Measurements from ENCODE around the gene PARP16.

DNA sequence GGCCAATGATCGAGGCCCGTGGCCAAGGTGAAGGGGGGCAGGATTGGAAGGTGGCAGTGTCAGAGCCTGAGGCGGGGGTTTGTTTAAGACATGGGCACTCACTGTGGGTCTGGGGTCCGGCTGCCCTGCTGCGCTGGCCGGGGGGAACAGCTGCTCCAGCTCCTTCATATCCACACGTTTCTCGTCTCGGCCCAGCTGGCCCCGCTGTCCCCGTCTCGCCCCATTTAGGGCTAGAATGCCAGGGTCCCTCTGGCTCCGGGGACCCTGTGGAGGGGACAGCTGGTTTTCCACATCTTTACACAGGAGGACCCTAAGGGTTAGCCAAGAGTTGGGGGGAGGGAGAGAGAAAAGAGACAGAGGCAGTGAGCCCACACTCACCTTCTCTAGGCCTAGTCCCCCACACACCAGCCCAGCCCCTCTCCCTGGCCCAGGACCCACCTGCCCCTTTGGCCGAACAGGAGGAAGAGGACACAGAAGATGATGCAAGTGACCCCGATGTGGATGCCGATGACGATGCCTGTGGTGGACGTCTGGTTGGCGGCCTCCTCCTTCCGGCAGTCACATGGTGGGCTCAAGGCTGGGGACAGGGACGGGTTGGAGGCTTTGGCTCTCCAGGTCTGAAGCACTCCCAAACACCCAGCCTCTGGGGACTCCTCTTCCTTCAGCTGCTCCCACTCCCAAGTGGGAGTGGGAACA is 42.8 kb upstream of the PARP16 start:
- TF ChIP-seq, protein P1, sequence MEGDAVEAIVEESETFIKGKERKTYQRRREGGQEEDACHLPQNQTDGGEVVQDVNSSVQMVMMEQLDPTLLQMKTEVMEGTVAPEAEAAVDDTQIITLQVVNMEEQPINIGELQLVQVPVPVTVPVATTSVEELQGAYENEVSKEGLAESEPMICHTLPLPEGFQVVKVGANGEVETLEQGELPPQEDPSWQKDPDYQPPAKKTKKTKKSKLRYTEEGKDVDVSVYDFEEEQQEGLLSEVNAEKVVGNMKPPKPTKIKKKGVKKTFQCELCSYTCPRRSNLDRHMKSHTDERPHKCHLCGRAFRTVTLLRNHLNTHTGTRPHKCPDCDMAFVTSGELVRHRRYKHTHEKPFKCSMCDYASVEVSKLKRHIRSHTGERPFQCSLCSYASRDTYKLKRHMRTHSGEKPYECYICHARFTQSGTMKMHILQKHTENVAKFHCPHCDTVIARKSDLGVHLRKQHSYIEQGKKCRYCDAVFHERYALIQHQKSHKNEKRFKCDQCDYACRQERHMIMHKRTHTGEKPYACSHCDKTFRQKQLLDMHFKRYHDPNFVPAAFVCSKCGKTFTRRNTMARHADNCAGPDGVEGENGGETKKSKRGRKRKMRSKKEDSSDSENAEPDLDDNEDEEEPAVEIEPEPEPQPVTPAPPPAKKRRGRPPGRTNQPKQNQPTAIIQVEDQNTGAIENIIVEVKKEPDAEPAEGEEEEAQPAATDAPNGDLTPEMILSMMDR (IDR thresholded peaks at IDR 0.05 in 8 of 11, conservative IDR thresholded peaks at IDR 0.05 in 3 of 11), result no peak
- no peak for TF ChIP-seq POLR2AphosphoS5 (IDR thresholded peaks at IDR 0.05)
- TF ChIP-seq POLR2A (IDR thresholded peaks at IDR 0.05), result no peak
